ENCODE measurements around the gene PCDHGC5.

The PCDHGC5 gene

DNA sequence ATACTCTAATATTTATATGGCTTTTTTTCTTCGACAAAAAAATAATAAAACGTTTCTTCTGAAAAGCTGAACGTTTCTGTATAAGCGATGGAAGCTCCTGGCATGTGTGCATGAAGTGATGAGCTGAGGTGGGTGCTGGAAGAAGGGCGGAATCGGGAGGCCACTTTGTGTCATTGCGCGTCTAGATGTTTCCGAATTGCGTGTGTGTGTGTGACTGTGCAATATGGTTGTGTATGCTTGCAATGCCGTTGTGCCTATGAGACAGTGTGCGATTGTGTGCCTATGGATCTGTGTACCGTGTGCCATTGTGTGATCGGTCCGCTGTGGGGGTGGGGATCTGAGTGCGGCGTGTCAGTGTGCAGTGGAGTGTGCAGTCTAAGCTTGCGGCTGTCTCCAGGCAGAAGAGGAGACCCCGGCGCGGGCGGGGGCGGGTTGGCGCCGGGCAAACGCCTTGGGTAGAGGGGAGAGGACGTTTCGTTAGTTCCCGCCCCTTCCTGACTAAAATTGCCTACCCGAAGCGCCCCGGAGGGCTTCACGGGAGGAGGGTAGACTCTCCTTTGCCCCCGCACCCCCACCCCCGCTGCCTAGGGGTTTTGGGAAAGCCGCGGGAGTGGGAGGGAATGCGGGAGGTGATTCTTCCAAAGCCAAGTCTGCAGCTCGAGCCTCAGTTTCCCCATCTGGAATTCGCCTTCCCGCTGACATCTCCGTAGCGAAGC is 24.2 kb downstream of the PCDHGC5 start:
- peak; percentile 13 for DNase-seq (ENCODE audit: low spot score)

DNA sequence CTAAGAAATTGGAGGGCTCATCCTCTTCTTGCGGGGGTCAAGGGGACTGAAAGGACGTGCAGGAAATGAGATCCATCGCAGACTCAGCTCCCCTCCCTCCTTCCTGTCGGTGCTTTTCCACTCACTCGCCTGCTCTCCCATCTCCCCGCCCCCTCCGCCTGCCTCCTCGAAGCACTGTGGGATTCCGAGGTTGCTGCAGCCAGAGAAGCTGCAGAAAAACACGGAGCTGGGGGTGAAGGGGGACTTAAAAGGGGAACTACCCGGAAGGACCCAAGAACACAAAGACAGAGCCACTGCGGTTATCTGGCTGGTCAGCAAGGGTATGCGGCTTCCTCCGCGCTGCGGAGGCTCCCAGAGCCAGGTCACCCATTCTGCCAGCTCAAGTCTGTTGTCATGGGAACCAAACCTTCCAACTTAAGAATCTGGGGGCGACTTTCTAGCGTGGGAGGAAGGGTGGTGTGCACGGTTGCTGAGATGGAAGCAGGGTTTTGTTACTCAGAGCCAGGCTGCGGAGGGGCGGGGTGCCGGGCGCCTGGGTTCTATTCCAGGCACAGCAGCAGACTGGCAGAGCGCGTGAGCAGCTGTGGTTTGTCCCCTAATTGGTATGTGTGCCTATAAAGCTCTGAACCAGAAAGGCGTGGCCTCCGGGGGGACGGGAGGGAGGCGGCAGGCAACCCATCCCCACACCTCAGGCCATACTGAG is 24.9 kb downstream of the PCDHGC5 start:
- DNase-seq (ENCODE audit: low spot score) = peak; percentile 24

DNA sequence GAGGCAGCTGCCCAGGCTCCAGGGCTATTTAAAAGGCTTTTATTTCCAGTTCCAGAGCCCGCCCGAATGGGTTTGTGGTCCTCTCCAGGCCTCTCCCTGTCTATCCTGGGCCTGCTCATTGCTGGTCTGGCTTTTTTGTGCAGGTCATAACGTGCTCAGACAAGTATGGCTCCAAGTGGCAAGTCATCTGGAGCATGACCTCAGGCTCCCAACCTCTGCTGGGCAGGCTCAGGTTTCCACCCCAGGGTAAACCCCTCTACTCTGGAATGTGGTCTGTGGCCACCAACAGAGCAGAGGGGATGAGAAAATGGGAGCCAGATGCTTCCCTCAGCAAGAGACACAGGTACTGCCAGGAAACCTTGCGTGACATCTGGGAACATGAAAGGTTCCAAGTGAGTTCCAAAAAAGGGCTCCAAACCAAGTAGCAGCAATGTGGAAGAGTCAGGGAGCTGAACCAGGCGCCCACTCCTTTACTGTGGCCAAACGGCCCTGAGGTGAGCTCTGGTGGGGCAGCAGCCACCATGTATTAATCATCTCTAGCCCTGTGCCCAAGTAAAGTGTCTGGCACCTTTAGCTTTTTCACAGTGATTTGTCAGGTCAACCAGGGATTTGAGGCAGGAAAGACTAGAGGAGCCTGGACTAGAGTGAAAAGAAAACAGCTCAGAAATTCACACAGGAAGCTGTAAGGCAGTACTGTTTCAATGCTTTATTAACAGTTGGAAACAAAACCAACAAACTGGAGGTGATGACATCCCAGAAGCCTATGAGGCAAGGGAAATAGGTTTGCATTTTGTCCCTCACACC is 25.7 kb downstream of the PCDHGC5 start:
- DNase-seq (ENCODE audit: low spot score) = no peak

DNA sequence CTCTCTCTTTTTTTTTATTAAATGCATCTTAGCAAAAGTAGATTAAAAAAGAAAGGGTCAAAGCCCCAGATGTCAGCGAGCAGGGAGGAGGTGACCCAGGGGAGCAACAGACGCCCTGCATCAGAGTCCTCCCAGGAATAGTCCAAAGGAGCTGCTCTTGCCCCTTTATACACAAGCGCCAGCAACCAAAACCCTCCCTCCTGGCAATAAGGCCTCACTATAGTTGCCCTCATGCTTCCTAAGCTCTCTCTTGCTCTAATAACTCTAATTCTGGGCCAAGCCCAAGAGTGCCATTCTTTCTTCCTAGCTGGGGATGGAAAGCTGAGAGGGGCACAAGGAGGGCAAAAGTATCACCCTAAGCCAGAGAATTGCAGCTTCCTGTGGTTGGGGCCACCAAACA is 26.3 kb downstream of the PCDHGC5 start:
- no peak for DNase-seq (ENCODE audit: low spot score)

DNA sequence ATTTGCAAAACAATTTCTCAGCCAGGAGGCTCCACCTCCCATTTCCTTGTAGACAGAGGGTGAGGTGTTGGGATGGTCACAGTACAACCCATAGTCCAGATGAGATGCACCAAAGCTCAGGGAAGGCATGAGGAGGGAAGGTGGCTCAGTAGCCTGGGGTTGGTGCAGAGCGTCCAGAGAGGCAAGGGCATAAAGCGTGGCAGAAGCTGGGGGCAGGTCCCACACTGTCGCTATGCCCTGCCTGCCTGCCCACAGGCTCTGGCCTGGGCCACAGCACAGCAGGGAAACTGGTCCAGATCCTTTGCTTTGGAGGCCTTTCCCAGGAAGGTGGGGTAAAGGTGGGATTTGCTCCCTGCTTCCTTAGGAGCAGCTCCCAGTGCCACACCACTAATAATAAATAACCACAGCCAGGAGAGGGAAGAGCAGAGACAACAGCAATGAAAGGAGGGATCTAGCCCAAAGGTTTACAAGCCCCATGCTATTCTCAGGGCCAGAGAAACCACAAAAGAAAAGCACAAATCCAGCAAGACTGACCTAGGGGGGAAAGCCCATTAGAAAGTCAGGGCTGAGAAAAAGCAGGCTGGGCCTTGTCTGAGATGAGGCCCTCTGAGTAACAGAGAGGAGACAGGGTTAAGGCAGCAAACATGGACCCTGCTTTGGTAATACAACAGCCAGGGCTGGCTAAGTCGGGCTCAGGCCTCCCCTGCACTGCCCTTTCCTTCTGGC is 27.2 kb downstream of the PCDHGC5 start:
- no peak for DNase-seq (ENCODE audit: low spot score)

DNA sequence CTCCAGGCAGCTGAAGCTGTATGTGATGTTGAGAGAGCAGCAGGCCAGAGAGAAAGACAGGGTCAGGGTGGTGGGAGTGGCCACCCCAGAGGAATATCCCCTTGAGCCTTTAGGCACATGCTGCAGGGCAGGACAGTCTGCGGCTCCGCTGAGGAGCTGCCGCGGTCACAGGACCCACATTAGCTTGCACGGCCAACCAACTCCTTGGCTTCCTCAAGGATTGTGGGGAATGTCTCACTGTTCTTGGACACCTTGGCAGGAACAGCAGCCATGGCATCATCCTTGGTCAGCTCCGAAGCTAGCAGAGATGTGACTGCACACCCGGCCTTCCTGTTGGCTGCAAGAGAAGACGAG is 27.8 kb downstream of the PCDHGC5 start:
- DNase-seq (ENCODE audit: low spot score) = no peak

DNA sequence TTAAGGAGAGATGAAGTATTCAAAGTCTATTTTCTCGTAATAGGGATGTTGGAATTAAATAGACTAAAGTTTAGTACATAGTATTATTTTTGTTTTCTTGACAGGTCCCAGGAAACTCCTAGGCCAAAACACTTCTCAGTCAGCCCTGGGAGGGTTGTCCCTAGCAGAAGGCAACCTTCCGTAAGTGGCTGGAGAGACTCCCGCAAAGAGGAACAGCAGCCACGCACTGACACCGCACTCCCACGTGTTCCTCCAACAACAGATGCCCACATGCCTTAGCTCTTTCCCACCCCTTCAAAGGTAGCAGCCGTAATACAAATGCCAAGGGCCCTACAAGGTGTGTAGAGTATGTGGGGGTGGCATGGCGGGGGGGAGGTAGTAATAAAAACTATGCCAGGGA is 28.4 kb downstream of the PCDHGC5 start:
- no peak for DNase-seq (ENCODE audit: low spot score)

DNA sequence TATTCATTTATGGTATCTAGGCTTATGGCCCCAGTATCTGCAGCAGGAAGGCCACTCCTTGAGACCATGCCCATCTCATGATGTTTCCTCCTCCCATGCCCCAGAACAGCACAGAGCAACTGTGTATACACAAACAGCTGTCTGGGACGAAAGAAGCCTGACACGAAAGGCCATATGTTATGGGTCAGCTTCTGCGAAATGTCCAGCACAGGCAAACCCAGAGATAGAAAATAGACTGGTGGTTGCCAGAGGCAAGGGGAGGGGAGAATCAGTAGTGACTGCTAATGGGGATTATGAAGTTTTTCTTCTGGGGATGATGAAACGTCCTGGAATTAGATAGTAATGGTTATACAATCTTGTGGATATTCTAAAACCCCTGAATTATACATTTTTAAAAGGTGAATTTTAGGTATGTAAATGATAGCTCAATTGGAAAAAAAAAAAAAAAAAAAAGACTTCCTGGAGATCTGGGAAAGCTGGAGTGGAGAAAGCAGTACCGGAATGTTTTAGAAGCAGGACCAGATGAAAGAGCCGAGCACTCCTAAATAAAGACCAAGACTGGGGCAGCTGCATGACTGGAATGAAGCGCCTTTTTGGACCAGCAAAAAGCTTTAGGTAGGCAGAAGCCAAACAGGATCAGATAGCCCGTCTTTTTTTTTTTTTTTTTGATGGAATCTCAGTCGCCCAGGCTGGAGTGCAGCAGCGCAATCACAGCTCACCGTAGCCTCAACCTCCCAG is 29.2 kb downstream of the PCDHGC5 start:
- DNase-seq (ENCODE audit: low spot score) = no peak

DNA sequence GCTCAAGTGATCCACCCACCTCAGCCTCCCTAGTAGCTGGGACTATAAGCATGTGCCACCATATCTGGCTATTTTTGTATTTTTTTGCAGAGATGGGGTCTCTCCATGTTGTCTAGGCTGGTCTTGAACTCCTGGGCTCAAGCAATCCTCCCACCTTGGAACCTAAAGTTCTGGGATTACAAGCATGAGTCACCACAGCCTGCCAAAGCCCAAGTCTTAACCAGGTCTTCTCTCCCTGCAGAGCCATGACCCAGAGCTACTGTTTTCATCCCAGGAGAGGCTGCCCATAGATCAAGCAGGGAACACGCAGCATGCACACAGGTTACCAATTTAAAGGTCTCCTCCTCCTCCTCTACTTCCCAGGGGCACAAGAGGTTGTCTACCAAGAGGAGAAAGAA is 29.7 kb downstream of the PCDHGC5 start:
- no peak for DNase-seq (ENCODE audit: low spot score)

DNA sequence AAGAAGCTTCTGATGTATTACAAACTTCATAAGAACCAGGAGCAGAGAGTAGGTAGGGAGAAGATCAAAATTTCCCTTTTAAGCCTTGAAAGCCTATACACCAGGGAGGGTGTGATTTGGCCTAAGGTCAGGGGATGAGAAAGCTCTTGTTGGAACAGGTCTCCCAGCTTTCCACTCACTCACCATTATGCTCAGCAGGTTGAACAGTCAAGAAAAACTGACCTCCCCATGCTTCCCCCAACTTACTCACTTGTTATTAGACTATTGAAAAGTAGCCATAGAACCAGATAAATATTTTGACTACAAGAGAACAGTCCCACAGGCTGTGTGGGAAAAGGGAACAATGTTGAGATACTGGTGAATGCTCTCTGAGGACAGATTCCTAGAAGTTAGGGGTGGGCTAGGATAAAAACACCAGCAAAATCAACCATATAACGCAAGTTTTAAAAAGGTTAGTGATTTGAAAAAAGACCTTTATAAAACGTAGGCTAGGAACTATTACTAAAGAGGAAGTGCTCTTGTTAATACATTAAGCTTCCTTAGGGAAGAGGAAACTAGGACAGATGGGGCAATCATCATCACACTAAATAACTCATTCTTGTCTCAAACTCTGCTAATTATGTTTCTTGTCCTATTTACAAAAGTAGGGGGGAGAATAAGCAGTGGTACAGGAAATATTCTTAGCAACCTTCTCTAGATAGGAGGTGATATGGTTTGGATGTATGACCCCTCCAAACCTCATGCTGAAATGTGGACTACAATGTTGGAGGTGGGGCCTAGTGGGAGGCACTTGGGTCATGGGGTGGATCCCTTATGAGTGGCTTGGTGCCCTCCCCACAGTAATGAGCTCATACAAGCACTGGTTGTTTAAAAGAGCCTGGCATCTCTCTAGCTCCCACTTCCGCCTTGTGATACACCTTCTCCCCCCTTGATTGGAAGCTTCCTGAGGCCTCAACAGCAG is 31.0 kb downstream of the PCDHGC5 start:
- DNase-seq (ENCODE audit: low spot score) = no peak

DNA sequence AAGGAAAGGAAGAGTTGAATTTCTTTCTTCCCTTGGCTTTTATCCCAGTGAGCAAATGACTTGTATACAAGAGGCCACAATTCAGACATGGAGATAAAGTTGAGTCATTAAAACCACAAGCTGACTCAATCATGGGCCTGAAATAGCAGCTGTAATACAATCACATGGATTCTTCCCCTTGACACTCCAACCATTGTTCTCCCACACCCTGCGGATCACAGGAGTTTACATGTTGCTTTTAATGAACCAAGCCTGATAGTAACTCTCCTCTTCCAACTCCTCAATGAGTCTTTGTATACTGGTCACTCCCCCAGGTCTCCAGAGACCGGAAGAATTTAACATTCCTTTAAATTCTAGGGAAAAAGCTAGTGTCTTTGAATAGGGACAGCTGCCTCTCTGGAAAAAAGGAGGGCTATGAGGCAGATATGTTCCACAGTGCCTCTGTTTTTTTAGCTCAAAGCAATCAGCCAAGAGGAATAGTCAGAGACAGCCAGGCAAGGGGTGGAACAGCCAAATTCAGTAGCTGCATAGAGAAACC is 32.4 kb downstream of the PCDHGC5 start:
- peak; percentile 50 for DNase-seq (ENCODE audit: low spot score)

DNA sequence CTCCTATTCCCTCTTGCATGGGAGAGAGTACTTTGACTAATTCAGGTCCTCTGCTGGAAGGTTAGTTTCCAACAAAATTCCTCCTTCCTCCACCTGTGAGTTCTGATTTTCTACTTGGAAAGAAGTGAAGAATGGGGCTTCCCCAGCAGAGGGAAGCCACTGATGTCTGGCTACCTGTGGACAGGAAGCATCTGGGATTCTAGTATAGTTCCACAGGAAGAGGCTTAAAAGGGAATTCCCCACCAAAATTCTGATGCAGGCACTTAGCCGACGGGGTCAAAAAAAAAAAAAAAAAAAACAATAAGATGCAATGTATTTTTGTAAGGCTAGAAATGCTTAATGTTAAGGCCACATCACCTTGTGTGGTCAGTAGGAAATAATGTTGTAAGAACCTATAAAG is 33.4 kb downstream of the PCDHGC5 start:
- no peak for DNase-seq (ENCODE audit: low spot score)

DNA sequence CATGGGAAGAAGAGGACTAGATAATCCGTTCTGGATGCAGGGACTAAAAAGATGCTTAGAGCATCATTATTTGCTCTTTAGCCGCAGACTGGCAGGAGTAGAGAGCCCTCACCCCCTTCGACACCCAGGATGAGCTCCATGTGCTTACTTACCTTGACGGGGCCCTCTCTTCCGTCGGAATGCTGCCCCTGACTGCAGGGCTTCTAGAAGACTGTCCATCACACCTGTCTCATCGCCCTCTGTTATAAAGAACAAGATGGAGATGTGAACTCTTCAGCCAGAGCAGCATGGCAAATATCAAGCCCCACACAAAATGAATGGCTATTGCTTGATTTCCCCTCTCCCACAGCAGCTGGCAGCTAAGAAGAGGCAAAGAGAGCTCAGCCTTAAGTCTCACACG is 35.1 kb downstream of the PCDHGC5 start:
- DNase-seq (ENCODE audit: low spot score) = no peak

DNA sequence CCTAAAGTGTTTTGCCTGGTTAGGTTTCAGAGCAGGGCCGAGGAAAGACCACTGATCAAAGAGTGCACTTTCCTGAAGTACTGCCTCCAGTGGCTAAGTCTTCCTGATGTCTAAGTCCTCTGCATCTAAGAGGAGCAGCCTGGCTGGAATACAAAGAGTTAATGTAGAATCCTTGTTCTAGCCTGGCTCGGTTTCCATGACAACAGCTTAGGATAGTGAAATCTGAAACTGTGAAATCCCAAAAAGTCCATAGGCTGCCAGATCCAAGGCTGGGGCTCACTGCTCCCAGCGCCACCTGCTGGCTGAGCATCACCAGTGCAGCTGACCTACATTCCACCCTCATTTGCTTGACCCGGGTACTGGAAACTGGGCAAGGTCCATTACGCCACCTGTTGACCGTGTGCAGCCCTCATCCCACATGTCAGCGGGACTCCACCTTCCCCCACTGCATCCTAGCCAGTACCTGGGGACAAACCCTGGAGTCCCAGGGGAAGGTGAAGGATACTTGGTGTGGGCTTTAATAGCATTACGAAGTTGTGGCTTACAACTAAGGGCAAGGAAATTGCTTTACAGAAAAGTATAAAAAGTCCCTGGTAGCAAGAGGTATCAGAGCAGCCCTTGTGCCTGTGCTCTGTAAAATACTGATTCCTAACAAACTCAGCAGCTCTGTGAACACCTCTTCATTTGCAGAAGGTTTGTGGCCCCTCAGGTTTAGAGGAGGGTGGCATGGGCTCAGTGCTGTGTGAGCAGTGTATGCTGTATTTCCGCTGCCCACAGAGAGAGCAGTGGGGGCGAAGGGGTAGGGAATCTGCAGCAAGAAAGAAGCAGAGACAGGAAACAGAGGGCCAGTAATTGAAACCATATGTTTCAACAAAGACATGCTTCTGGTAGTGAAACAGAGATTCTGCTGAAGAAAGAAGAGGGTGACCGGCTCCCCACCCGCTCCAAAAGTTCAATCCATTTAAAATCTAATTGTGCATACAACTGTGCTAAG is 36.0 kb downstream of the PCDHGC5 start:
- peak; percentile 46 for DNase-seq (ENCODE audit: low spot score)

DNA sequence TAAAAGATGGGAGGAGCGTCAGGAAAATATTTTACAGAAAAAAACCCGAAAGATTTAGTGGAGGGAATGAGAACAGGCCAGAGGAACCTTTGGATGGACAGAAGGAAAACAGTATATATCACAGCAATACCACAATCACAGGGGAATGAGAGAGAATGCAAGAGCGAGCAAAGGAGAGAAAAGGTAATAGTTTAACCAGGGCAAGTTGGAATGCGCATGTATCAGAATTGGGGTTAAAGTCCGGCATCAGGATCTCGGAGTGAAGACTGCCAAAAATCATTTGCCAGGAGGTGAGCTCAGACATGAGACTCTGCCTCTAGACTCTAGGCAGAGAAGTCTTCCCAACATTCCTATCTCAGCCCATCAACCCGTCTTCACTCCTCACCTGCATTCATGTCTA is 36.8 kb downstream of the PCDHGC5 start:
- no peak for DNase-seq (ENCODE audit: low spot score)

DNA sequence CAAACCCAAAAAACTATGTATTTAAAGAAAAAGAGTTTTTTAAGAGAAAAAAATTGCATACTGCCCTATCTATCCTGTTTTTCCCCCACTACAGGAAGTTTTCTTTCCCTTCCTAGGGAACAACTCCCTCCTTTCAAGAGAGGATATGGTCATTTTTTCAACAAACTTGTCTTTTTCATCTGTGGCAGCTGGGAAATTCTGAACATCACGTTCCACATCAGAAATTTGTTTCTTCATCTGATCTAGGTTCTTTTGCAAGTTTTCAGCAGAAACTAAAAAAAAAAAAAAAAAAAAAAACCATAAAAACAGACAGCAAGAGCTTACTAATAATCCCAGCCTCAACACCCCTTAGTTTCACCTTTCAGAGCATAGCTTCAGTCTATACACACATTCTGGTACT is 38.5 kb downstream of the PCDHGC5 start:
- DNase-seq (ENCODE audit: low spot score) = no peak

DNA sequence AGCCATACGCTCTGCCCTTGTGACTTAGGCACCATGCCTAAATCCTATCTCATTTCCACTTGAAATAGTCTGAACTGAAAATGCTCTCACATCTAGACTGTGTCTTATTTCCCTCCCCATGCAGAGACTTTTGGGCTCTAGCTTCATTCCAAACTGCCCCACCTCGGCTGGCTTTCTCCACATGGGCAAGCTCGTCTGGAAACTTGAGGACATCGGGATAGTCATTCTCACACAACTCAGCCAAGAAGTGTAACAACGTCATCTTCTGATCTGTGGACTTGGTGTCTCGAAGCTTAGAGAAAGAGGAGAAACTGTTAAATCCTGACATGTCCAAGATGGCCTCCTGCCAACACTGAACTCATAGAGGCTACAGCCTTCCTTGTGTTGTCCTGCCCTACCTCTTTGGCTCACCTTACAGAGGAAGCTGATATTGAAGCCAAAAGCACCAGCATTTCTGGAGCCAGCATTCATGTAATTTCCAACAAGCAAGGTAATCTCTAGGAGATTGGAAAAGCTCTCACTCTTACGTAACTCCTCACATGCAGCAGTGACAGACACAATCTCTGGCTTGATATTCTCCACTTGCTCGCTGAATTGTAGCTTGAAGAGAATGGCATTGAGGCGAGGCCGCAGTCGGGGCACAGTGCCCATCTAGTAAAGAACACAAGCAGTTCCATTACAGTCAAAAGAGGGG is 39.6 kb downstream of the PCDHGC5 start:
- DNase-seq (ENCODE audit: low spot score) = no peak

DNA sequence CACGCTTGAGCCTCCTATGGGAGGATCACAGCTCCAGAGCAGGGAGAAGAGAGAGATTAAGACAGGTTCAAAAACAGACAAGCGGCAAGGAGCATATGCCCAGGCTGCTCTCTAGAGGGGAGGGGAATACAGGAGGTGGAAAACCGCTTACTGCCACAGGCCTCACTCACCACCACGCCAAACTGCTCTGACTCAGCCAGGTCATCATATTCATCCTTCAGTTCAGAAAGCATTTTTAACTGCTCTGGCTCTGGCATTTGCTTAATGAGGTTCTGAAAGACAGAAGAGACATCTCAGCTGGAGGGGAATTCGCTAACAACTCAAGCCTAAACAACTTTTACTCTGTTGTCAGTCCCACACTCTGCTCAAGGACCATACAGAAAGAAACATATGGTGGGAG is 40.1 kb downstream of the PCDHGC5 start:
- DNase-seq (ENCODE audit: low spot score) = no peak
